Measurements from ENCODE around the gene ESRRA. TPM values are rescaled to one million over a fixed set of nuclear protein-coding genes. Genes with fewer than 3 reads are reported as not detected.
A peak's percentile ranks its signal among the peaks of the same experiment; 100 is the strongest.

ESRRA gene
- total and polyA plus RNA-seq, 2 of the 4 experiments (the other 2 are of a cell fraction) = 10.2 to 15.0 TPM

- TF ChIP-seq USF2 (IDR thresholded peaks at IDR 0.05; ENCODE audit: low read depth, low read length) = no peak
- TF ChIP-seq RAD21 (IDR thresholded peaks at IDR 0.05; ENCODE audit: low read length) = no peak
- TF ChIP-seq RFX5 (IDR thresholded peaks at IDR 0.05; ENCODE audit: low read depth, low read length) = no peak
- no peak for TF ChIP-seq MXI1 (IDR thresholded peaks at IDR 0.05; ENCODE audit: borderline replicate concordance, low read depth, low read length)
- no peak for TF ChIP-seq POLR2A (IDR thresholded peaks at IDR 0.05; ENCODE audit: low read depth, low read length)
Measured at GRCh38 chr11:64306563-64306875, 1.2 kb downstream of the ESRRA start (continued).

DNA sequence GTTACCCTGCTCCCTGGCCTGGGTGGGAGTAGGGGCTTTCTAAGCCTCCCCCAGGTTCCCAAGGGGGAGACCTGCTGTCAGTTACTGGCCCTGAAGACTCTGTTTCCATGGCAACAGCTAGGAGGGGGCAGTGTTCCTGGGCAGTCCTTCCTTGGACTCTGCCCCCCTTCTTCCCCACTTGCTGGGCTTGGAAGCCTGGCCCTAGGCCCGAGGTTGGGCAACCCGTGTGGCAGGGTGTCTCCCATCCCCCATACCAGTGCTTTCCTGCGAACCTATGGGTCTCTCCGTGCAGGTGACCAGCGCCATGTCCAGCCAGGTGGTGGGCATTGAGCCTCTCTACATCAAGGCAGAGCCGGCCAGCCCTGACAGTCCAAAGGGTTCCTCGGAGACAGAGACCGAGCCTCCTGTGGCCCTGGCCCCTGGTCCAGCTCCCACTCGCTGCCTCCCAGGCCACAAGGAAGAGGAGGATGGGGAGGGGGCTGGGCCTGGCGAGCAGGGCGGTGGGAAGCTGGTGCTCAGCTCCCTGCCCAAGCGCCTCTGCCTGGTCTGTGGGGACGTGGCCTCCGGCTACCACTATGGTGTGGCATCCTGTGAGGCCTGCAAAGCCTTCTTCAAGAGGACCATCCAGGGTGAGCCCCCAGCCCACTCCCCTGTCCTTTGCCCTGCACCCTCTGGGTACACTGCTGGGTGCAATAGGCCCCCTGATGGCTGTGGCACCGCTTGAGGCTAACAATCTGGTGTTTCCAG lies 1.7 kb downstream of the ESRRA start:
- no peak overlapping the region for H3K4me3 ChIP-seq (ENCODE audit: insufficient read depth, low read depth, low read length)
- no peak overlapping the region for H4K91ac ChIP-seq (ENCODE audit: insufficient read depth, low read depth, low read length)
- no TSS peak for BruUV-seq (replicated peaks)
- ChIA-PET POLR2A (ENCODE audit: unreplicated experiment) (interaction anchor here (0.6 kb wide), 1 partner anchor 40 kb away, joined by 5 read pairs; no protein-coding TSS in a partner anchor), CTCF (no interaction called here)
- peak overlapping the region; percentile 90; the same call in 1 of the 2 replicates for H3K4me2 ChIP-seq (ENCODE audit: low read depth, low read length)
- no peak overlapping the region for H3K27ac ChIP-seq (ENCODE audit: insufficient read depth, low read length)
- peak overlapping the region; percentile 83 for H2AK9ac ChIP-seq (replicated peaks; ENCODE audit: low read depth, low read length, poor library complexity)
- peaks cover 19 to 30% of the 10 kb centered on the region in 2 experiments for H3K79me1 ChIP-seq (ENCODE audit: low read depth in 1 of 2, low read length in 2 of 2)
- no peak for TF ChIP-seq BHLHE40 (IDR thresholded peaks at IDR 0.05; ENCODE audit: low read depth, low read length)
- TF ChIP-seq, protein P1, sequence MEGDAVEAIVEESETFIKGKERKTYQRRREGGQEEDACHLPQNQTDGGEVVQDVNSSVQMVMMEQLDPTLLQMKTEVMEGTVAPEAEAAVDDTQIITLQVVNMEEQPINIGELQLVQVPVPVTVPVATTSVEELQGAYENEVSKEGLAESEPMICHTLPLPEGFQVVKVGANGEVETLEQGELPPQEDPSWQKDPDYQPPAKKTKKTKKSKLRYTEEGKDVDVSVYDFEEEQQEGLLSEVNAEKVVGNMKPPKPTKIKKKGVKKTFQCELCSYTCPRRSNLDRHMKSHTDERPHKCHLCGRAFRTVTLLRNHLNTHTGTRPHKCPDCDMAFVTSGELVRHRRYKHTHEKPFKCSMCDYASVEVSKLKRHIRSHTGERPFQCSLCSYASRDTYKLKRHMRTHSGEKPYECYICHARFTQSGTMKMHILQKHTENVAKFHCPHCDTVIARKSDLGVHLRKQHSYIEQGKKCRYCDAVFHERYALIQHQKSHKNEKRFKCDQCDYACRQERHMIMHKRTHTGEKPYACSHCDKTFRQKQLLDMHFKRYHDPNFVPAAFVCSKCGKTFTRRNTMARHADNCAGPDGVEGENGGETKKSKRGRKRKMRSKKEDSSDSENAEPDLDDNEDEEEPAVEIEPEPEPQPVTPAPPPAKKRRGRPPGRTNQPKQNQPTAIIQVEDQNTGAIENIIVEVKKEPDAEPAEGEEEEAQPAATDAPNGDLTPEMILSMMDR (conservative IDR thresholded peaks at IDR 0.05; ENCODE audit: low read depth, low read length) = no peak
- no peak for TF ChIP-seq MAZ (IDR thresholded peaks at IDR 0.05; ENCODE audit: borderline replicate concordance, low read depth, low read length)
- TF ChIP-seq MAFK (IDR thresholded peaks at IDR 0.05; ENCODE audit: low read depth, low read length) = no peak
- H3K9me3 ChIP-seq (ENCODE audit: control insufficient read depth, insufficient read depth, low read length) = no peaks in the 10 kb centered on the region
- H3K36me3 ChIP-seq (ENCODE audit: control insufficient read depth, insufficient read depth, low read length) = no peaks in the 10 kb centered on the region
- no peak overlapping the region for H3K4ac ChIP-seq (ENCODE audit: low read depth, low read length)
- H4K20me1 ChIP-seq (ENCODE audit: insufficient read depth, low read length) = peaks cover 7% of the 10 kb centered on the region
- H4K5ac ChIP-seq (ENCODE audit: low read depth, low read length) = no peak overlapping the region
- dilution Hi-C loops (cut with HindIII; ENCODE audit: low sequenced_read_pairs, unreplicated experiment) (no loop called here), in situ Hi-C loops (cut with MboI; ENCODE audit: low sequenced_read_pairs) (no loop called here), intact Hi-C loops (cut with micrococcal nuclease) (loop anchor here (1.0 to 10.0 kb wide), 2 partner anchors 48 to 302 kb away; no protein-coding TSS in a partner anchor)
- H2BK20ac ChIP-seq (ENCODE audit: low read depth, low read length) = no peak overlapping the region
- no peaks in the 10 kb centered on the region for H3K27me3 ChIP-seq (ENCODE audit: control insufficient read depth, insufficient read depth, low read length)
- no peak overlapping the region for H2BK15ac ChIP-seq (ENCODE audit: low read depth, low read length)
- DNase-seq = no peak
- peaks cover 9% of the 10 kb centered on the region; the same call in 1 of the 2 replicates for H3K4me1 ChIP-seq (ENCODE audit: control insufficient read depth, insufficient read depth, low read length)
- H2AFZ ChIP-seq (replicated peaks; ENCODE audit: low read length, poor library complexity) = no peak overlapping the region
- ATAC-seq (ENCODE audit: low read depth) = no peak
- H4K8ac ChIP-seq (ENCODE audit: low read depth in 2 of 2, low read length in 2 of 2) = no peak overlapping the region; a peak in 2 of 4 replicates
- no peak overlapping the region for H2BK5ac ChIP-seq (ENCODE audit: low read depth, low read length, poor library complexity, severe bottlenecking)
- 13% methylated on average over 3 of the region's 15 CpGs; no CpG with 5 or more reads in 1 of the 2 experiments for WGBS, 2 experiments (ENCODE audit: extremely low coverage in 2 of 2, insufficient read length in 1 of 2)
- no peak overlapping the region for H3K14ac ChIP-seq (replicated peaks; ENCODE audit: low read depth, low read length)
- no peak overlapping the region for H3K18ac ChIP-seq (ENCODE audit: low read depth, low read length)
- H3K9ac ChIP-seq (ENCODE audit: low read depth, low read length) = no peak overlapping the region
- H3K56ac ChIP-seq (ENCODE audit: extremely low read depth, insufficient read depth, low read length) = no peak overlapping the region
- no peaks in the 10 kb centered on the region for H3K9me1 ChIP-seq (ENCODE audit: insufficient read depth, low read length)
- peak overlapping the region; percentile 20; the same call in 1 of the 2 replicates for H3K23ac ChIP-seq (ENCODE audit: low read depth, low read length)
- no peak overlapping the region for H2AK5ac ChIP-seq (ENCODE audit: low read depth, low read length)
- no peak overlapping the region for H2BK120ac ChIP-seq (ENCODE audit: low read depth, low read length)

Measured in IMR-90 (cell line).